Ishikawa (cell line): ENCODE results near the gene DOK6.

Source experiments
- CEBPB ChIP-seq: IDR thresholded peaks from 2 replicates; pipeline ENCODE4 v1.6.1; 2012
- CREB1 ChIP-seq: IDR thresholded peaks from 2 replicates; pipeline ENCODE4 v1.6.1; 2012; ENCODE audit warnings: low read depth
- EGR1 ChIP-seq: IDR thresholded peaks from 2 replicates; pipeline ENCODE4 v1.6.1; 2012
- EP300 ChIP-seq: IDR thresholded peaks from 2 replicates; pipeline ENCODE4 v1.6.1; 2012; ENCODE audit warnings: borderline replicate concordance
- FOXM1 ChIP-seq: IDR thresholded peaks from 2 replicates; pipeline ENCODE4 v1.6.1; 2012; ENCODE audit warnings: low read depth, borderline replicate concordance
- MAX ChIP-seq: IDR thresholded peaks from 2 replicates; pipeline ENCODE4 v1.6.1; 2012
- NFIC ChIP-seq: IDR thresholded peaks from 2 replicates; pipeline ENCODE4 v1.6.1; 2012
- RAD21 ChIP-seq: IDR thresholded peaks from 2 replicates; pipeline ENCODE4 v1.6.1; 2012; ENCODE audit warnings: low read depth
- REST ChIP-seq: IDR thresholded peaks from 2 replicates; pipeline ENCODE4 v1.6.1; 2012; ENCODE audit warnings: low read depth, mild to moderate bottlenecking
- TAF1 ChIP-seq: IDR thresholded peaks from 2 replicates; pipeline ENCODE4 v1.6.1; 2012; ENCODE audit warnings: low read depth, mild to moderate bottlenecking
- TCF12 ChIP-seq: IDR thresholded peaks from 2 replicates; pipeline ENCODE4 v1.6.1; 2012; ENCODE audit warnings: low read depth
- TEAD4 ChIP-seq: IDR thresholded peaks from 2 replicates; pipeline ENCODE4 v1.6.1; 2012
- USF1 ChIP-seq: IDR thresholded peaks from 2 replicates; pipeline ENCODE4 v1.6.1; 2012
- YY1 ChIP-seq: IDR thresholded peaks from 2 replicates; pipeline ENCODE4 v1.6.1; 2012; ENCODE audit warnings: low read depth
- ZBTB7A ChIP-seq: IDR thresholded peaks from 2 replicates; pipeline ENCODE4 v1.6.1; 2012; ENCODE audit warnings: low read depth

DOK6 gene

GRCh38 chr18:69626171-69626570, 225.5 kb downstream of the DOK6 start:
- no peak for TF ChIP-seq RAD21
- no peak for TF ChIP-seq FOXM1
- no peak for TF ChIP-seq EGR1
- TF ChIP-seq TCF12: no peak
- TF ChIP-seq MAX: no peak
- TF ChIP-seq NFIC: no peak
- TF ChIP-seq REST: no peak

- no peak for TF ChIP-seq REST
- TF ChIP-seq EGR1: no peak
- TF ChIP-seq RAD21: no peak
- no peak for TF ChIP-seq CEBPB
- TF ChIP-seq ZBTB7A: no peak
- TF ChIP-seq YY1: no peak
- TF ChIP-seq EP300: no peak
- TF ChIP-seq FOXM1: no peak
Observed at GRCh38 chr18:69626643-69627242, 226.1 kb downstream of the DOK6 start.

GRCh38 chr18:69628774-69629359, 228.2 kb downstream of the DOK6 start:
- TF ChIP-seq RAD21 (no peak), ZBTB7A (no peak), USF1 (no peak), NFIC (no peak), EP300 (no peak), MAX (no peak), YY1 (no peak), CREB1 (no peak), TCF12 (no peak), TAF1 (no peak), REST (no peak), TEAD4 (no peak), FOXM1 (no peak), EGR1 (no peak), CEBPB (no peak)

GRCh38 chr18:69631281-69631680, 230.6 kb downstream of the DOK6 start:
- no peak for TF ChIP-seq CEBPB
- no peak for TF ChIP-seq CREB1
- no peak for TF ChIP-seq TAF1
- no peak for TF ChIP-seq EGR1
- no peak for TF ChIP-seq MAX
- no peak for TF ChIP-seq TCF12
- TF ChIP-seq EP300: no peak
- TF ChIP-seq FOXM1: no peak
- no peak for TF ChIP-seq REST
- no peak for TF ChIP-seq YY1
- no peak for TF ChIP-seq RAD21
- TF ChIP-seq USF1: no peak
- TF ChIP-seq TEAD4: no peak
